ENCODE data around the gene SHCBP1L.

SHCBP1L gene

GRCh38 chr1:182884872-182885271, 68.1 kb downstream of the SHCBP1L start:
- H3K9ac ChIP-seq (ENCODE audit: low read length) = no peak overlapping the region
- no peak overlapping the region for H3K4me3 ChIP-seq (ENCODE audit: low read length)
- H3K9me3 ChIP-seq (ENCODE audit: control insufficient read depth, low read length) = no peaks in the 10 kb centered on the region
- no peaks in the 10 kb centered on the region for H3K27me3 ChIP-seq (ENCODE audit: control insufficient read depth, insufficient read depth, low read length)
- no peaks in the 10 kb centered on the region for H3K4me1 ChIP-seq (ENCODE audit: control insufficient read depth, insufficient read depth, low read length)
- H3K36me3 ChIP-seq (ENCODE audit: control insufficient read depth, insufficient read depth, low read length) = peaks cover 4% of the 10 kb centered on the region

- no peaks in the 10 kb centered on the region for H3K4me1 ChIP-seq (ENCODE audit: control insufficient read depth, insufficient read depth, low read length)
- H3K9me3 ChIP-seq (ENCODE audit: control insufficient read depth, low read length) = no peaks in the 10 kb centered on the region
- H3K36me3 ChIP-seq (ENCODE audit: control insufficient read depth, insufficient read depth, low read length) = peaks cover 18% of the 10 kb centered on the region
- no peak overlapping the region for H3K4me3 ChIP-seq (ENCODE audit: low read length)
- H3K27me3 ChIP-seq (ENCODE audit: control insufficient read depth, insufficient read depth, low read length) = no peaks in the 10 kb centered on the region
- no peak overlapping the region for H3K9ac ChIP-seq (ENCODE audit: low read length)
These were observed 75.1 kb downstream of the SHCBP1L start for GRCh38 chr1:182877842-182878241.

GRCh38 chr1:182877331-182877730, 75.6 kb downstream of the SHCBP1L start:
- Histone ChIP-seq H3K4me3 (ENCODE audit: low read length) (no peak overlapping the region), H3K4me1 (ENCODE audit: control insufficient read depth, insufficient read depth, low read length) (no peaks in the 10 kb centered on the region), H3K36me3 (ENCODE audit: control insufficient read depth, insufficient read depth, low read length) (peaks cover 18% of the 10 kb centered on the region), H3K9me3 (ENCODE audit: control insufficient read depth, low read length) (no peaks in the 10 kb centered on the region), H3K9ac (ENCODE audit: low read length) (no peak overlapping the region), H3K27me3 (ENCODE audit: control insufficient read depth, insufficient read depth, low read length) (no peaks in the 10 kb centered on the region)

GRCh38 chr1:182875889-182876288, 77.1 kb downstream of the SHCBP1L start:
- peaks cover 18% of the 10 kb centered on the region for H3K36me3 ChIP-seq (ENCODE audit: control insufficient read depth, insufficient read depth, low read length)
- H3K27me3 ChIP-seq (ENCODE audit: control insufficient read depth, insufficient read depth, low read length) = no peaks in the 10 kb centered on the region
- no peak overlapping the region for H3K9ac ChIP-seq (ENCODE audit: low read length)
- H3K4me3 ChIP-seq (ENCODE audit: low read length) = no peak overlapping the region
- no peaks in the 10 kb centered on the region for H3K9me3 ChIP-seq (ENCODE audit: control insufficient read depth, low read length)
- no peaks in the 10 kb centered on the region for H3K4me1 ChIP-seq (ENCODE audit: control insufficient read depth, insufficient read depth, low read length)

- Histone ChIP-seq H3K36me3 (ENCODE audit: control insufficient read depth, insufficient read depth, low read length) (peaks cover 22% of the 10 kb centered on the region), H3K27me3 (ENCODE audit: control insufficient read depth, insufficient read depth, low read length) (no peaks in the 10 kb centered on the region), H3K9ac (ENCODE audit: low read length) (no peak overlapping the region), H3K4me1 (ENCODE audit: control insufficient read depth, insufficient read depth, low read length) (no peaks in the 10 kb centered on the region), H3K4me3 (ENCODE audit: low read length) (no peak overlapping the region), H3K9me3 (ENCODE audit: control insufficient read depth, low read length) (no peaks in the 10 kb centered on the region)
These were observed 80.1 kb downstream of the SHCBP1L start for GRCh38 chr1:182872881-182873280.

GRCh38 chr1:182869241-182869666, 83.7 kb downstream of the SHCBP1L start:
- Histone ChIP-seq H3K9ac (ENCODE audit: low read length) (no peak overlapping the region), H3K4me1 (ENCODE audit: control insufficient read depth, insufficient read depth, low read length) (no peaks in the 10 kb centered on the region), H3K4me3 (ENCODE audit: low read length) (no peak overlapping the region), H3K9me3 (ENCODE audit: control insufficient read depth, low read length) (no peaks in the 10 kb centered on the region), H3K36me3 (ENCODE audit: control insufficient read depth, insufficient read depth, low read length) (peaks cover 25% of the 10 kb centered on the region), H3K27me3 (ENCODE audit: control insufficient read depth, insufficient read depth, low read length) (no peaks in the 10 kb centered on the region)

- H3K4me3 ChIP-seq (ENCODE audit: low read length) = no peak overlapping the region
- H3K9ac ChIP-seq (ENCODE audit: low read length) = no peak overlapping the region
- H3K36me3 ChIP-seq (ENCODE audit: control insufficient read depth, insufficient read depth, low read length) = peaks cover 16% of the 10 kb centered on the region
- H3K27me3 ChIP-seq (ENCODE audit: control insufficient read depth, insufficient read depth, low read length) = no peaks in the 10 kb centered on the region
- H3K9me3 ChIP-seq (ENCODE audit: control insufficient read depth, low read length) = no peaks in the 10 kb centered on the region
- no peaks in the 10 kb centered on the region for H3K4me1 ChIP-seq (ENCODE audit: control insufficient read depth, insufficient read depth, low read length)
These were observed 85.1 kb downstream of the SHCBP1L start for GRCh38 chr1:182867861-182868260.

- no peaks in the 10 kb centered on the region for H3K9me3 ChIP-seq (ENCODE audit: control insufficient read depth, low read length)
- H3K4me3 ChIP-seq (ENCODE audit: low read length) = no peak overlapping the region
- no peaks in the 10 kb centered on the region for H3K4me1 ChIP-seq (ENCODE audit: control insufficient read depth, insufficient read depth, low read length)
- no peaks in the 10 kb centered on the region for H3K27me3 ChIP-seq (ENCODE audit: control insufficient read depth, insufficient read depth, low read length)
- H3K9ac ChIP-seq (ENCODE audit: low read length) = no peak overlapping the region
- peaks cover 17% of the 10 kb centered on the region for H3K36me3 ChIP-seq (ENCODE audit: control insufficient read depth, insufficient read depth, low read length)
These were observed 89.0 kb downstream of the SHCBP1L start for GRCh38 chr1:182863940-182864339.

- Histone ChIP-seq H3K4me3 (ENCODE audit: low read length) (no peak overlapping the region), H3K27me3 (ENCODE audit: control insufficient read depth, insufficient read depth, low read length) (no peaks in the 10 kb centered on the region), H3K9ac (ENCODE audit: low read length) (no peak overlapping the region), H3K36me3 (ENCODE audit: control insufficient read depth, insufficient read depth, low read length) (peaks cover 15% of the 10 kb centered on the region), H3K4me1 (ENCODE audit: control insufficient read depth, insufficient read depth, low read length) (no peaks in the 10 kb centered on the region), H3K9me3 (ENCODE audit: control insufficient read depth, low read length) (no peaks in the 10 kb centered on the region)
These were observed 90.1 kb downstream of the SHCBP1L start for GRCh38 chr1:182862827-182863226.

GRCh38 chr1:182861994-182862393, 91.0 kb downstream of the SHCBP1L start:
- no peak overlapping the region for H3K9ac ChIP-seq (ENCODE audit: low read length)
- no peaks in the 10 kb centered on the region for H3K9me3 ChIP-seq (ENCODE audit: control insufficient read depth, low read length)
- no peaks in the 10 kb centered on the region for H3K4me1 ChIP-seq (ENCODE audit: control insufficient read depth, insufficient read depth, low read length)
- no peaks in the 10 kb centered on the region for H3K27me3 ChIP-seq (ENCODE audit: control insufficient read depth, insufficient read depth, low read length)
- peaks cover 15% of the 10 kb centered on the region for H3K36me3 ChIP-seq (ENCODE audit: control insufficient read depth, insufficient read depth, low read length)
- H3K4me3 ChIP-seq (ENCODE audit: low read length) = no peak overlapping the region

- Histone ChIP-seq H3K27me3 (ENCODE audit: control insufficient read depth, insufficient read depth, low read length) (no peaks in the 10 kb centered on the region), H3K4me3 (ENCODE audit: low read length) (no peak overlapping the region), H3K4me1 (ENCODE audit: control insufficient read depth, insufficient read depth, low read length) (no peaks in the 10 kb centered on the region), H3K9me3 (ENCODE audit: control insufficient read depth, low read length) (no peaks in the 10 kb centered on the region), H3K9ac (ENCODE audit: low read length) (no peak overlapping the region), H3K36me3 (ENCODE audit: control insufficient read depth, insufficient read depth, low read length) (peaks cover 15% of the 10 kb centered on the region)
These were observed 92.3 kb downstream of the SHCBP1L start for GRCh38 chr1:182860658-182861057.

GRCh38 chr1:182857212-182857611, 95.8 kb downstream of the SHCBP1L start:
- peaks cover 6% of the 10 kb centered on the region for H3K36me3 ChIP-seq (ENCODE audit: control insufficient read depth, insufficient read depth, low read length)
- no peak overlapping the region for H3K9ac ChIP-seq (ENCODE audit: low read length)
- H3K4me1 ChIP-seq (ENCODE audit: control insufficient read depth, insufficient read depth, low read length) = no peaks in the 10 kb centered on the region
- no peaks in the 10 kb centered on the region for H3K27me3 ChIP-seq (ENCODE audit: control insufficient read depth, insufficient read depth, low read length)
- H3K9me3 ChIP-seq (ENCODE audit: control insufficient read depth, low read length) = no peaks in the 10 kb centered on the region
- H3K4me3 ChIP-seq (ENCODE audit: low read length) = no peak overlapping the region

GRCh38 chr1:182855911-182856310, 97.1 kb downstream of the SHCBP1L start:
- Histone ChIP-seq H3K4me3 (ENCODE audit: low read length) (no peak overlapping the region), H3K27me3 (ENCODE audit: control insufficient read depth, insufficient read depth, low read length) (no peaks in the 10 kb centered on the region)

More at GRCh38 chr1:182855911-182856310, 97.1 kb downstream of the SHCBP1L start:
- H3K9ac ChIP-seq (ENCODE audit: low read length) = no peak overlapping the region
- no peaks in the 10 kb centered on the region for H3K4me1 ChIP-seq (ENCODE audit: control insufficient read depth, insufficient read depth, low read length)
- peaks cover 6% of the 10 kb centered on the region for H3K36me3 ChIP-seq (ENCODE audit: control insufficient read depth, insufficient read depth, low read length)
- no peaks in the 10 kb centered on the region for H3K9me3 ChIP-seq (ENCODE audit: control insufficient read depth, low read length)
